HCT116 (cell line): ENCODE data around the gene TAF3. TPM values are rescaled to one million over a fixed set of nuclear protein-coding genes. Genes with fewer than 3 reads are reported as not detected.

Experiments
- ATAC-seq: fragments of 200-7000 bp; cut with Tn5 transposase; 2 replicates; pipeline ENCODE4 v1.9.1; 2020; ENCODE audit warnings: mild to moderate bottlenecking, moderate library complexity
- BruUV-seq: library from RNA; stranded (reverse); fragments of 400-500 nt; replicated peaks from 2 replicates; lab custom pipeline; 2021; lab: Mats Ljungman, UMichigan
- CTCF ChIA-PET: fragments of 300-600 bp; sonication (Branson Sonifier 250); formaldehyde crosslinking; loops from one replicate; lab custom pipeline; 2021; ENCODE audit warnings: antibody characterized with exemption; lab: Charles Lee
- POLR2A ChIA-PET: fragments of 300-600, 350-600 bp; sonication (Branson Sonifier 250); formaldehyde crosslinking; loops from one replicate; lab custom pipeline; 2021; ENCODE audit warnings: antibody characterized with exemption; lab: Charles Lee
- RAD21 ChIA-PET, 2 experiments: fragments of 300-600 bp; sonication (Branson Sonifier 250); formaldehyde crosslinking; loops; one replicate each; lab custom pipeline; 2023; ENCODE audit warnings: low total read pairs in 2 of 2; ENCODE audit not compliant: uncharacterized antibody in 2 of 2, unreplicated experiment in 2 of 2, low non-redundant PET in 1 of 2; lab: Charles Lee
- DNase-seq: peaks from one replicate; pipeline ENCODE4 v3.0.0-alpha.2; 2010; ENCODE audit warnings: low read depth, low spot score
- H2AFZ ChIP-seq: fragments of 200-600 bp; shearing (Covaris generic), sonication (generic); 2 replicates; pipeline ENCODE4 v1.6.1; 2017; ENCODE audit warnings: low read depth, mixed run types, mixed read lengths, antibody characterized with exemption, low read length; ENCODE audit not compliant: poor library complexity, severe bottlenecking
- H3K27ac ChIP-seq: 2 replicates; pipeline ENCODE4 v1.5.1; 2012; ENCODE audit warnings: low read depth, low read length
- H3K27me3 ChIP-seq: fragments of 200-600 bp; sonication (generic); 2 replicates; pipeline ENCODE4 v1.6.1; 2016; ENCODE audit warnings: mixed run types, low read length, mixed read lengths; ENCODE audit not compliant: insufficient read depth
- H3K36me3 ChIP-seq, 2 experiments: fragments of 200-500 bp in 1 of 2; fragments of 200-600 bp in 1 of 2; sonication (Bioruptor generic) in 1 of 2; sonication (generic) in 1 of 2; 2 replicates each; pipeline versions ENCODE4 v1.5.1 to v1.6.1; 2014 to 2016; ENCODE audit warnings: low read length in 2 of 2, inconsistent platforms in 1 of 2, mixed read lengths in 1 of 2, mixed run types in 1 of 2; ENCODE audit not compliant: insufficient read depth in 2 of 2, control insufficient read depth in 1 of 2
- H3K4me1 ChIP-seq, 2 experiments: fragments of 200-600 bp in 1 of 2; sonication (generic) in 1 of 2; 2 replicates each; pipeline versions ENCODE4 v1.5.1 to v1.6.1; 2012 to 2017; ENCODE audit warnings: low read length in 2 of 2, inconsistent platforms in 1 of 2, mild to moderate bottlenecking in 1 of 2, mixed read lengths in 1 of 2, mixed run types in 1 of 2, moderate library complexity in 1 of 2; ENCODE audit not compliant: insufficient read depth in 2 of 2, control insufficient read depth in 1 of 2
- H3K4me2 ChIP-seq: fragments of 200-600 bp; sonication (generic); 2 replicates; pipeline ENCODE4 v1.6.1; 2017; ENCODE audit warnings: mixed run types, low read length, mixed read lengths
- H3K4me3 ChIP-seq, 2 experiments: fragments of 200-600 bp in 1 of 2; sonication (generic) in 1 of 2; replicated peaks in 1 of 2; 2 replicates each; pipeline ENCODE4 v1.5.1; 2011 to 2016; ENCODE audit warnings: low read length in 2 of 2, control low read depth in 1 of 2, low read depth in 1 of 2, mild to moderate bottlenecking in 1 of 2, mixed read lengths in 1 of 2, mixed run types in 1 of 2
- H3K79me2 ChIP-seq: fragments of 200-600 bp; sonication (generic); 2 replicates; pipeline ENCODE4 v1.6.1; 2017; ENCODE audit warnings: mild to moderate bottlenecking, mixed run types, low read length, moderate library complexity, mixed read lengths; ENCODE audit not compliant: insufficient read depth
- H3K9ac ChIP-seq: fragments of 200-600 bp; sonication (generic); 2 replicates; pipeline ENCODE4 v1.6.1; 2016; ENCODE audit warnings: low read length, mixed read lengths
- H3K9me2 ChIP-seq: fragments of 200-600 bp; sonication (generic), shearing (Covaris generic); 2 replicates; pipeline ENCODE4 v1.6.1; 2017; ENCODE audit warnings: mixed run types, mild to moderate bottlenecking, moderate library complexity; ENCODE audit not compliant: insufficient read depth
- H3K9me3 ChIP-seq, 2 experiments: fragments of 200-500 bp in 1 of 2; fragments of 200-600 bp in 1 of 2; sonication (Bioruptor generic) in 1 of 2; sonication (generic) in 1 of 2; 2 replicates each; pipeline ENCODE4 v1.6.1; 2014 to 2017; ENCODE audit warnings: low read length in 2 of 2, mixed read lengths in 2 of 2, inconsistent platforms in 1 of 2, low read depth in 1 of 2, mild to moderate bottlenecking in 1 of 2, mixed run types in 1 of 2, moderate library complexity in 1 of 2; ENCODE audit not compliant: control insufficient read depth in 1 of 2, insufficient read depth in 1 of 2
- H4K20me1 ChIP-seq: fragments of 200-600 bp; sonication (generic), shearing (Covaris generic); 2 replicates; pipeline ENCODE4 v1.6.1; 2017; ENCODE audit warnings: mixed run types, mild to moderate bottlenecking, moderate library complexity; ENCODE audit not compliant: insufficient read depth
- ATF3 ChIP-seq: IDR thresholded peaks from 2 replicates; pipeline ENCODE4 v1.6.1; 2012
- CBX3 ChIP-seq: IDR thresholded peaks from 2 replicates; pipeline ENCODE4 v1.6.1; 2012; ENCODE audit warnings: low read depth
- EZH2 ChIP-seq: fragments of 200-600 bp; sonication (generic); IDR thresholded peaks from 2 replicates; pipeline ENCODE4 v1.6.1; 2017; ENCODE audit warnings: antibody characterized with exemption, mixed run types
- MAX ChIP-seq: IDR thresholded peaks from 2 replicates; pipeline ENCODE4 v1.6.1; 2012
- REST ChIP-seq: IDR thresholded peaks from 2 replicates; pipeline ENCODE4 v1.6.1; 2012; ENCODE audit warnings: low read depth
- SIN3A ChIP-seq: IDR thresholded peaks from 2 replicates; pipeline ENCODE4 v1.6.1; 2012; ENCODE audit warnings: low read depth
- SRF ChIP-seq: IDR thresholded peaks from 2 replicates; pipeline ENCODE4 v1.6.1; 2012; ENCODE audit warnings: low read depth
- YY1 ChIP-seq: IDR thresholded peaks from 2 replicates; pipeline ENCODE4 v1.6.1; 2011; ENCODE audit warnings: low read length, low read depth, moderate library complexity, mild to moderate bottlenecking; ENCODE audit not compliant: insufficient replicate concordance; ENCODE audit errors: extremely low read depth
- ZFX ChIP-seq: fragments of 450-650 bp; IDR thresholded peaks from 2 replicates; pipeline ENCODE4 v1.6.1; 2017
- intact Hi-C: fragments of 100-400 bp; cut with micrococcal nuclease; formaldehyde crosslinking; loops from 2 replicates; pipeline ENCODE4 v1.10.0; 2022
- total RNA-seq: library from RNA; stranded (reverse); gene quantifications from one replicate; pipeline ENCODE4 v1.2.1, GENCODE V29; 2021; ENCODE audit not compliant: unreplicated experiment

TAF3 gene
- total RNA-seq, 1 experiment from 2014 or later: 8.0 TPM

GRCh38 chr10:7861509-7862120, 43.3 kb downstream of the TAF3 start:
- Histone ChIP-seq H3K79me2 (peaks cover 3% of the 10 kb centered on the region), H3K36me3 (no peaks in the 10 kb centered on the region), H2AFZ (no peak overlapping the region), H3K4me1 (no peaks in the 10 kb centered on the region), H3K27me3 (no peaks in the 10 kb centered on the region), H3K9me3 (peaks cover 11 to 14% of the 10 kb centered on the region in 2 experiments; a peak in 3 of 4 replicates), H3K9me2 (no peaks in the 10 kb centered on the region), H3K4me2 (no peak overlapping the region), H3K4me3 (no peak overlapping the region), H4K20me1 (0 out of 2 replicates have a peak, but pooled peaks cover 3% of the 10 kb centered on the region), H3K27ac (no peak overlapping the region), H3K9ac (no peak overlapping the region)
- CTCF ChIA-PET: interaction anchor here (1.7 kb wide), 1 partner anchor 10 kb away, joined by 4 read pairs; no protein-coding TSS in a partner anchor
- POLR2A ChIA-PET: no interaction called here
- BruUV-seq: no TSS peak
- no peak for DNase-seq
- ATAC-seq: no peak
- intact Hi-C loops: no loop called here
- RAD21 ChIA-PET: no interaction called here
- TF ChIP-seq SIN3A: no peak
- TF ChIP-seq CBX3: peak; percentile 35; the same call in 1 of the 2 replicates

- H4K20me1 ChIP-seq: 0 out of 2 replicates have a peak, but pooled peaks cover 3% of the 10 kb centered on the region
- no peak overlapping the region for H3K9ac ChIP-seq
- BruUV-seq: no TSS peak
- TF ChIP-seq EZH2 (no peak), ZFX (no peak), REST (no peak), YY1 (no peak), SRF (no peak), MAX (no peak), ATF3 (no peak), SIN3A (no peak), CBX3 (no peak)
- no peaks in the 10 kb centered on the region for H3K27me3 ChIP-seq
- POLR2A ChIA-PET: no interaction called here
- H3K9me2 ChIP-seq: no peaks in the 10 kb centered on the region
- no peak overlapping the region for H2AFZ ChIP-seq
- CTCF ChIA-PET: no interaction called here
- RAD21 ChIA-PET: no interaction called here
- peaks cover 11 to 14% of the 10 kb centered on the region in 2 experiments; a peak in 3 of 4 replicates for H3K9me3 ChIP-seq
- no peak overlapping the region for H3K4me3 ChIP-seq
- ATAC-seq: no peak
- no peak for DNase-seq
- no peaks in the 10 kb centered on the region for H3K4me1 ChIP-seq
- H3K27ac ChIP-seq: no peak overlapping the region
- H3K79me2 ChIP-seq: peaks cover 3% of the 10 kb centered on the region
- intact Hi-C loops: no loop called here
- H3K4me2 ChIP-seq: no peak overlapping the region
- H3K36me3 ChIP-seq: no peaks in the 10 kb centered on the region
These were observed 43.8 kb downstream of the TAF3 start for GRCh38 chr10:7862121-7862514.
